Mesenchymal stem cell (in vitro differentiated cells and primary cell): ENCODE data around the gene NAT14.

Experiments
- DNase-seq: peaks from one replicate; pipeline ENCODE4 v3.0.0-alpha.2; 2013
- H2AFZ ChIP-seq: one replicate; pipeline ENCODE4 v1.6.1; 2013; ENCODE audit warnings: low read depth, mild to moderate bottlenecking, control low read depth, inconsistent platforms, low read length, moderate library complexity
- H2AK5ac ChIP-seq: 2 replicates; pipeline ENCODE4 v1.6.1; 2013; ENCODE audit warnings: low read length, moderate library complexity, mild to moderate bottlenecking, inconsistent platforms; ENCODE audit not compliant: severe bottlenecking
- H2BK120ac ChIP-seq: one replicate; pipeline ENCODE4 v1.6.1; 2013; ENCODE audit warnings: low read depth, mild to moderate bottlenecking, inconsistent platforms, low read length, moderate library complexity
- H2BK12ac ChIP-seq, 2 experiments: one replicate each; pipeline ENCODE4 v1.6.1; 2013; ENCODE audit warnings: inconsistent platforms in 2 of 2, low read length in 2 of 2, mild to moderate bottlenecking in 2 of 2, moderate library complexity in 2 of 2, control low read depth in 1 of 2
- H2BK15ac ChIP-seq: one replicate; pipeline ENCODE4 v1.6.1; 2013; ENCODE audit warnings: mild to moderate bottlenecking, low read depth, inconsistent platforms; ENCODE audit not compliant: poor library complexity, severe bottlenecking
- H2BK5ac ChIP-seq: 2 replicates; pipeline ENCODE4 v1.6.1; 2013; ENCODE audit warnings: low read depth, mild to moderate bottlenecking, low read length, control low read depth, inconsistent platforms; ENCODE audit not compliant: poor library complexity, severe bottlenecking
- H3K14ac ChIP-seq, 2 experiments: one replicate each; pipeline ENCODE4 v1.6.1; 2013; ENCODE audit warnings: inconsistent platforms in 2 of 2, low read length in 2 of 2, control low read depth in 1 of 2, mild to moderate bottlenecking in 1 of 2, moderate library complexity in 1 of 2
- H3K18ac ChIP-seq, 2 experiments: one replicate each; pipeline ENCODE4 v1.6.1; 2013; ENCODE audit warnings: inconsistent platforms in 2 of 2, low read length in 2 of 2, control low read depth in 1 of 2, low read depth in 1 of 2, mild to moderate bottlenecking in 1 of 2
- H3K23ac ChIP-seq, 2 experiments: one replicate each; pipeline ENCODE4 v1.6.1; 2013; ENCODE audit warnings: inconsistent platforms in 2 of 2, low read length in 2 of 2, mild to moderate bottlenecking in 2 of 2, moderate library complexity in 2 of 2, control low read depth in 1 of 2
- H3K27ac ChIP-seq: 2 replicates; pipeline ENCODE4 v1.5.1; 2013; ENCODE audit warnings: mild to moderate bottlenecking, moderate library complexity, low read length, control low read depth, inconsistent platforms; ENCODE audit not compliant: poor library complexity, severe bottlenecking
- H3K27me3 ChIP-seq, 2 experiments: 2 replicates each; pipeline versions ENCODE4 v1.6.1 to v1.7.0; 2013; ENCODE audit warnings: low read length in 2 of 2, mild to moderate bottlenecking in 2 of 2, moderate library complexity in 2 of 2, control low read depth in 1 of 2, inconsistent platforms in 1 of 2; ENCODE audit not compliant: control insufficient read depth in 1 of 2, insufficient read depth in 1 of 2
- H3K36me3 ChIP-seq, 2 experiments: 2 replicates each; pipeline versions ENCODE4 v1.6.1 to v1.7.0; 2013; ENCODE audit warnings: low read length in 2 of 2, control low read depth in 1 of 2, inconsistent platforms in 1 of 2, low read depth in 1 of 2, mild to moderate bottlenecking in 1 of 2; ENCODE audit not compliant: insufficient read depth in 2 of 2, control insufficient read depth in 1 of 2
- H3K4ac ChIP-seq, 2 experiments: one replicate each; pipeline ENCODE4 v1.6.1; 2013; ENCODE audit warnings: inconsistent platforms in 2 of 2, low read length in 2 of 2, mild to moderate bottlenecking in 2 of 2, moderate library complexity in 2 of 2, control low read depth in 1 of 2, low read depth in 1 of 2
- H3K4me1 ChIP-seq: 2 replicates; pipeline ENCODE4 v1.6.1; 2013; ENCODE audit warnings: low read depth, low read length, control low read depth; ENCODE audit not compliant: control insufficient read depth, insufficient read depth
- H3K4me2 ChIP-seq: 2 replicates; pipeline ENCODE4 v1.6.1; 2013; ENCODE audit warnings: low read length, mild to moderate bottlenecking, inconsistent platforms; ENCODE audit not compliant: poor library complexity, severe bottlenecking
- H3K4me3 ChIP-seq, 2 experiments: 2 replicates each; pipeline versions ENCODE4 v1.5.1 to v1.7.0; 2013; ENCODE audit warnings: low read length in 2 of 2, mild to moderate bottlenecking in 2 of 2, control low read depth in 1 of 2, low read depth in 1 of 2; ENCODE audit not compliant: insufficient read depth in 1 of 2
- H3K79me1 ChIP-seq: replicated peaks from 2 replicates; pipeline ENCODE4 v1.6.1; 2013; ENCODE audit warnings: mild to moderate bottlenecking, control low read depth, low read length, inconsistent platforms; ENCODE audit not compliant: poor library complexity, severe bottlenecking
- H3K9ac ChIP-seq: 2 replicates; pipeline ENCODE4 v1.7.0; 2013; ENCODE audit warnings: mild to moderate bottlenecking, low read length, moderate library complexity
- H3K9me3 ChIP-seq: 2 replicates; pipeline ENCODE4 v1.7.0; 2013; ENCODE audit warnings: mild to moderate bottlenecking, low read length; ENCODE audit not compliant: control insufficient read depth
- H4K8ac ChIP-seq: one replicate; pipeline ENCODE4 v1.6.1; 2013; ENCODE audit warnings: inconsistent platforms, mild to moderate bottlenecking, low read length, moderate library complexity
- H4K91ac ChIP-seq: one replicate; pipeline ENCODE4 v1.6.1; 2013; ENCODE audit warnings: mild to moderate bottlenecking, low read length, inconsistent platforms
- WGBS: methylation state at CpG from one replicate; pipeline ENCODE4 v1.1.7; 2013; ENCODE audit warnings: mixed read lengths; 5-methylcytosine and 5-hydroxymethylcytosine counted together

The NAT14 gene

DNA sequence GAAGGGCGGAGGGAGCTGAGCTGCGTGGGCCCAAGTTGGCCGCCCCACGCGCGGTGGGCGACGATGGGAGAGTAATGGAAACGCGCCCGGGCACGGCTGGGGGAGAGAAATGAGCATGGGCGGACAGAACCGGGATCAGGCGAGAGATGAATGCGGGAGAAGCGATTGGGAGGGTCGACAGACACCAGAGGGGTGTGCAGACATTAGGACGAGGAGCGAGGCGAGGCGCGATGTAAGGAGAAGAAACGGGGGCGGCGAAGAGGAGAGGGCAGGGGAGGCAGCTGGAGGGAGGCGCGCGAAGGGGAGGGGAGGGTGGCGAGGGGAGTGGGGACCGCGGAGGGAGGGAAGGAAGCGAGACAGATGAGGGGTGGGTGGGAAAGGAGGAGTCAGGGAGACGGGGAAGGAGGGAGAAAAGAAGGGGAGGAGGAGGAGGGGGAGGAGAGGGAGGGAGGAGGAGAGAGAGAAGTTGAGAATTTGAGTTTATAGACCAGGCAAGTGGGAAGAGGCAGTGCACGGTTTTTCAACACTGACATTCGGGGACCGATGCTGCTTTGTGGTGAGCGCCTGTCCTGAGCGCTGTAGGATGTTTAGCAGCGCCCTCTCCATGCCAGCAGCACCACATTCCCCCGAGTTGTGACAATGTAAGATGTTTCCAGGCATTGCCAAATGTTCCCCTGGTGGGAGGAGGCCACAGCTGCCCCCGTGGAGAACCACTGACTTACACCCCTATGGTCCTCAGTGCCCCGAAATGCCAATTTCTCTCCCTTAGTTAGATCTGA lies 41.8 kb upstream of the NAT14 start, which contains the start of gene SHISA7:
TSS of gene SHISA7 (minus strand) at position 256 of the 779 bp plus-strand sequence. CDS start 437 bp downstream, outside the sequence.
- Histone ChIP-seq H2AK5ac (no peak within 1 kb of the TSS), H3K9me3 (no peaks in the 10 kb centered on the region), H2BK5ac (no peak within 1 kb of the TSS), H3K4me3 (no peak within 1 kb of the TSS), H4K8ac (no peak within 1 kb of the TSS), H3K27me3 (peaks cover 81 to 85% of the 10 kb centered on the region in 2 experiments), H4K91ac (no peak within 1 kb of the TSS), H3K4me1 (peaks cover 19% of the 10 kb centered on the region), H3K18ac (no peak within 1 kb of the TSS), H3K79me1 (no peaks in the 10 kb centered on the region), H3K4ac (no peak within 1 kb of the TSS), H2BK15ac (no peak within 1 kb of the TSS), H3K14ac (no peak within 1 kb of the TSS), H3K9ac (no peak within 1 kb of the TSS), H3K23ac (no peak within 1 kb of the TSS), H3K27ac (no peak within 1 kb of the TSS), H3K4me2 (no peak within 1 kb of the TSS), H2BK120ac (no peak within 1 kb of the TSS), H2BK12ac (no peak within 1 kb of the TSS), H3K36me3 (peaks cover 0 to 2% of the 10 kb centered on the region in 2 experiments), H2AFZ (no peak within 1 kb of the TSS)
- no peak for DNase-seq
- 2% methylated on average over 43 of the region's 43 CpGs for WGBS

DNA sequence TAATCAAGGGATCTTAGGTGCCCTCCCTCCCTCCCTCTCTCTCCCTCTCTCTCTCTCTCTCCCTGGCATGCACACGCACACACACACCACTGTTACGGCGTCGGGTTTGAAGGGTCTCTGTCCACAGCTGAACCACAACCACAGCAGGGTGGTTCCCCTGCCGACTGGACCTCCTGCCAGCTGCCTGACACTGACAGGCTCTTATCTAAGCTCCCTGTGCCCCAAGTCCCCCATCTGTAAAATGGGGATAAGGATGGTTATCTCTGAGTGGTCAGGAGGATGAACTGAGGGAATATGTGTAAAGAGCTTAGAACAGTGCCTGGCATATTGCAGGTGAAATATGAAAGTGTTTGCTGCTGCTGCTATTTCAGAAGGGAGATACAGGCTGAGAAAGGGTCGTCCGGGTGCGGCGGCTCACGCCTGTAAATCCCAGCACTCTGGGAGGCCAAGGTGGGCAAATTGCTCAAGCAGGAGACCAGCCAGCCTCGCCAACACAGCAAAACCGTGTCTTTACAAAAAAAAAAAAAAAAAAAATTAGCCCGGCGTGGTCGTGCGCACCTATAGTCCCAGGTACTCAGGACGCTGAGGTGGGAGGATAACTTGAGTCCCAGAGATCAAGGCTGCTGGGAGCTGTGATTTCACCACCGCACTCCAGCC lies 41.0 kb upstream of the NAT14 start:
- Histone ChIP-seq H4K8ac (no peak overlapping the region), H3K23ac (no peak overlapping the region), H3K9me3 (no peaks in the 10 kb centered on the region), H3K18ac (no peak overlapping the region), H3K4ac (no peak overlapping the region), H2AFZ (no peak overlapping the region), H3K4me1 (peaks cover 23% of the 10 kb centered on the region), H2AK5ac (no peak overlapping the region), H2BK12ac (no peak overlapping the region), H2BK5ac (no peak overlapping the region), H4K91ac (no peak overlapping the region), H3K14ac (no peak overlapping the region), H3K9ac (no peak overlapping the region), H3K4me2 (no peak overlapping the region), H3K36me3 (peaks cover 0 to 2% of the 10 kb centered on the region in 2 experiments), H3K79me1 (no peaks in the 10 kb centered on the region), H2BK120ac (no peak overlapping the region), H3K4me3 (no peak overlapping the region), H3K27me3 (peaks cover 79% of the 10 kb centered on the region in 2 experiments), H2BK15ac (no peak overlapping the region), H3K27ac (no peak overlapping the region)
- DNase-seq = no peak
- WGBS = 46% methylated on average over 17 of the region's 18 CpGs

DNA sequence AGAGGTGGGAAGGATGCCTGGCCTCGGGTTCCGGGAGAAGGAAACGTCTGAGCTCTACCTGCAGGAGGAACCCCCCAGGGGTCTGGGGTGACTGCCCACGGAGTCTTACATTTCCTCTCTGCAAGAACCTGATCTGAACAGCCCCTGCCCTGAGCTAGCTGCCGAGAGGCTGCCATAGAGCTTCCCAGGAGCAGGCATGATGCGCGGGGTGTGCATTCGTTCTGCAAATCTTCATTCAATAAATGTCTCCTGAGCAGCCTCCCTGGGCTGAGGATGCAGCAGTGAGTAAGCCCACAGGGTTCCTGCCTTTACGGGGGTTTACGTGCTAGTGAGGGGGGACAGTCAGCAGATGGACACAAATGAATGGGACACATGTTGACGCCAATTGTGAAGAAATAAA lies 40.3 kb upstream of the NAT14 start:
- no peak for DNase-seq
- no peak overlapping the region for H2BK15ac ChIP-seq
- H3K18ac ChIP-seq = no peak overlapping the region
- peaks cover 79% of the 10 kb centered on the region in 2 experiments for H3K27me3 ChIP-seq
- H4K91ac ChIP-seq = no peak overlapping the region
- no peak overlapping the region for H2BK5ac ChIP-seq
- H2BK12ac ChIP-seq = no peak overlapping the region
- H4K8ac ChIP-seq = no peak overlapping the region
- 56% methylated on average over 11 of the region's 11 CpGs for WGBS
- no peak overlapping the region for H3K9ac ChIP-seq
- H3K27ac ChIP-seq = no peak overlapping the region
- no peak overlapping the region for H3K4ac ChIP-seq
- H2BK120ac ChIP-seq = no peak overlapping the region
- H3K9me3 ChIP-seq = no peaks in the 10 kb centered on the region
- peaks cover 23% of the 10 kb centered on the region for H3K4me1 ChIP-seq
- H2AFZ ChIP-seq = no peak overlapping the region
- no peak overlapping the region for H2AK5ac ChIP-seq
- H3K14ac ChIP-seq = no peak overlapping the region
- no peak overlapping the region for H3K4me3 ChIP-seq
- peaks cover 0 to 2% of the 10 kb centered on the region in 2 experiments for H3K36me3 ChIP-seq
- no peak overlapping the region for H3K4me2 ChIP-seq
- no peak overlapping the region for H3K23ac ChIP-seq
- no peaks in the 10 kb centered on the region for H3K79me1 ChIP-seq

DNA sequence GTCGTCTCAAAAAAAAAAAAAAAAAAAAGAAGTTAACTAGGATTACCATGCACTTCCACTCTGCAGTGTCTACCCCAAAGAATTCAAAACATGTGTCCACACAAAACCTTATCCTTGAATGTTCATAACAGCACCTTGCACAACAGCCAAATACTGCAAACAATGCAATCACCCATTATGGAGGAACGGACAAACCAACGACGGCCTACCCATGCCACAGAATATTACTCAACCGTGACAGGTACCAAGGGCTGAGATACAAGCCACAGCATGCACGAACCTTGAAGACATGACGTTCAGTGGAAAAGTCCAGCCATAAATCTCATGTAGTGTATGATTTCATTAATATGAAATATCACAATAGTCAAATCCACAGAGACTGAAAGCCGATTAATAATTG lies 38.9 kb upstream of the NAT14 start:
- H3K4ac ChIP-seq = no peak overlapping the region
- H3K4me1 ChIP-seq = peaks cover 22% of the 10 kb centered on the region
- H2BK12ac ChIP-seq = no peak overlapping the region
- DNase-seq = no peak
- H2AFZ ChIP-seq = no peak overlapping the region
- no peak overlapping the region for H2BK15ac ChIP-seq
- no peak overlapping the region for H4K91ac ChIP-seq
- H3K27me3 ChIP-seq = peaks cover 76 to 77% of the 10 kb centered on the region in 2 experiments
- H3K4me2 ChIP-seq = no peak overlapping the region
- no peak overlapping the region for H3K9ac ChIP-seq
- H4K8ac ChIP-seq = no peak overlapping the region
- no peak overlapping the region for H3K18ac ChIP-seq
- no peak overlapping the region for H3K27ac ChIP-seq
- H2BK120ac ChIP-seq = no peak overlapping the region
- no peak overlapping the region for H3K23ac ChIP-seq
- no peak overlapping the region for H3K4me3 ChIP-seq
- H3K9me3 ChIP-seq = no peaks in the 10 kb centered on the region
- no peaks in the 10 kb centered on the region for H3K79me1 ChIP-seq
- no peak overlapping the region for H3K14ac ChIP-seq
- H2BK5ac ChIP-seq = no peak overlapping the region
- WGBS = 93% methylated on average over 6 of the region's 8 CpGs
- H3K36me3 ChIP-seq = peaks cover 0 to 2% of the 10 kb centered on the region in 2 experiments
- no peak overlapping the region for H2AK5ac ChIP-seq
